SIG-M5 treated with dmso at 0.1 percent for 504 hours (cell line): ENCODE measurements around the gene ZYG11B.
"Not testable (repeated sequence)": the region's sequence is repeated elsewhere in the genome, so short reads cannot be mapped to it uniquely, and the experiment has no call there.

ENCODE experiments used
- DNase-seq: peaks from one replicate; lab custom pipeline; 2025; ENCODE audit not compliant: unreplicated experiment; lab: John Stamatoyannopoulos, UW

Gene ZYG11B

DNA sequence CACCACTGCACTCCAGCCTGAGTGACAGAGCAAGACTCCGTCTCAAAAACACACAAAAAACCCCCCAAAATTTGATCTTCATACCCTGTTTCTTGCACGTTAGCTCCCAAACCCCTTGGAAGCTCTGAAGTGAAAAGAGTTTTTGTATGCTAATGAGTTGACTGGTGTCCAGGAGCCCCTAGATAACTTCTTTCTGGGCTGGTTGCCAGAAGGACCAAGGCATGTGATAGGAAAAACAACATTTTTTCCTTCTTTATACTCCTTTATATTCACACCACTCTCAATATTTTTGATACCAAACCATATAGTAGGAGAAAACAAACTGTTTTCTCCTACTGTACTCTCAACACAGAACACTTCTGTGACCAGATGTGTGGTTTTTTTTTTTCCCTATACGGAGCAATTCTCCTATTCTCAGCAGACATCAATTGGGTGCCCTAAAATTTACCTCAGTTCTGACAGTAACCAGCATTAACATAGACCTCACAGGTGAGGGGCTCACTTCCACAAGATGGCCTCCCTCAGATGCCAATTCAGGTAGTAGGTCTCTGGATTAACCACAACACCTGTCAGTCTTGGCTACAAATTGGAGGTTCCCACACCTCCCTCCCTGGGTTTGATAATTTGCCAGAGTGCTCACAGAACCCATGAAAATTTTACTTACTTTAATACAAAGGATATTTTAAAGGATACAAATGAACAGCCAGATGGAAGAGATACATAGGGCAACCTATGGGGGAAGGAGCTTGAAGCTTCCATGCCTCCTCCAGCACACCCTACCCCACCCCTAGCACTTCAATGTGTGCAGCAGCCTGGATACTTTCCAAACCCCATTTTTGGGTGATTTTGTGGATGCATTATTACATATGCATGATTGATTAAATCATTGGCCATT is 25.6 kb downstream of the ZYG11B start:
- DNase-seq: no peak

DNA sequence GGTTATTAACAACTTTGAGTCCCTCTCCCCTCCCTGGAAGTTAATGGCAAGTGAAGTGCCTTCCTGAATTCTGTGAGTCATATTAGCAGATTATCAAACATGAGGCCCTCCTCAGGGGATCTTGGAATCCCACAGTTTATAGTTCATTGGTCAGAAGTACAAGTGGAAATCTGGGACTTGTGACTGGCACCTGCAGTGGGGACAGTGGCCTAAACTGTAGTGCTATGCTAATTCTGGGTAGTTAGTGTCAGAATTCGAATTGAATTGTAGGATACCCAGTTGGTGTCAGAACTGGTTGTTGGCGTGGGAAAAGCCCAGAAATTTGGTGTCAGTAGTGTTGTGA is 26.2 kb downstream of the ZYG11B start:
- no peak for DNase-seq

DNA sequence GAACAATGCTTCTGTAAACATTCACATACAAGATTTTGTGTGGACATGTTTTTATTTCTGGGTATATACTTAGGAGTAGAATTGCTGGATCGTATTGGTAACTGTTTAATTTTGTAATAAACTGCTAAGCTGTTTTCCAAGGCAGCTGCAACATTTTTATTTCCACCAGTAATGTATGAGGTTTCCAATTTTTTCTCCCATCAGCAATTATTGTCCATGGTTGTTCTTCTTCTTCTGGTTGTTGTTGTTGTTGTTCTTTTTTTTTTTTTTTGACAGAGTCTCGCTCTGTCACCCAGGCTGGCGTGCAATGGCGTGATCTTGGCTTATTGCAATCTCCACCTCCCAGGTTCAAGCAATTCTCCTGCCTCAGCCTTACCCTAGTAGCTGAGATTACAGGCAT is 26.9 kb downstream of the ZYG11B start:
- no peak for DNase-seq

DNA sequence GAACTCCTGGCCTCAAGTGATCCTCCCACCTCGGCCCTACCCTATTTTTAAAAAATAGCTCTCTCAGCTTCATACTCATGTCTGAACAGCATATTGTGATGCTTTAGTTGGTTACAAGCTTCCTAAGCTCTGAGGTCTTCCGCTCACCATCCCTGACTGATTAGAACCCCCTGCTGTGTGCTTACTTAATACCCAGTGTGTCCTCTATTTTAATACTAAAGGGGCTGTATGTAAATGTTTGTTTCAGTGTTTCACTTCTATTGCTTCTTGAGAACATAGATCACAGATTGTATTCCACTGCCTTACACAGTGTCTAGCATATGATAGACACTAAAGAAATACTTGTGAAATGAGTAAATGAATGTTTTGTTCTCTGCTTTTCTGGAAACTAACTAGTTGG is 29.8 kb downstream of the ZYG11B start:
- DNase-seq: no peak

DNA sequence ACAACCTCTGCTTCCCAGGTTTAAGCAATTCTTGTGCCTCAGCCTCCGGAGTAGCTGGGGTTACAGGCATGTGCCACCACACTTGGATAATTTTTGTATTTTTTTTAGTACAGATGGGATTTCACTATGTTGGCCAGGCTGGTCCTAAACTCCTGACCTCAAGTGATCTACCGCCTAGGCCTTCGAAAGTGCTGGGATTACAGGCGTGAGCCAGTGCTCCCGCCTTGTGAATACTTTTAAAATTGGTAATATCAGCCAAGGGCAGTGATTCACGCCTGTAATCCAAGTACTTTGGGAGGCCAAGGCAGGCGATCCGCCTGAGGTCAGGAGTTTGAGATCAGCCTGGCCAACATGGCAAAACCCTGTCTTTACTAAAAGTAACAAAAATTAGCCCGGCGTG is 33.7 kb downstream of the ZYG11B start:
- DNase-seq: no peak

DNA sequence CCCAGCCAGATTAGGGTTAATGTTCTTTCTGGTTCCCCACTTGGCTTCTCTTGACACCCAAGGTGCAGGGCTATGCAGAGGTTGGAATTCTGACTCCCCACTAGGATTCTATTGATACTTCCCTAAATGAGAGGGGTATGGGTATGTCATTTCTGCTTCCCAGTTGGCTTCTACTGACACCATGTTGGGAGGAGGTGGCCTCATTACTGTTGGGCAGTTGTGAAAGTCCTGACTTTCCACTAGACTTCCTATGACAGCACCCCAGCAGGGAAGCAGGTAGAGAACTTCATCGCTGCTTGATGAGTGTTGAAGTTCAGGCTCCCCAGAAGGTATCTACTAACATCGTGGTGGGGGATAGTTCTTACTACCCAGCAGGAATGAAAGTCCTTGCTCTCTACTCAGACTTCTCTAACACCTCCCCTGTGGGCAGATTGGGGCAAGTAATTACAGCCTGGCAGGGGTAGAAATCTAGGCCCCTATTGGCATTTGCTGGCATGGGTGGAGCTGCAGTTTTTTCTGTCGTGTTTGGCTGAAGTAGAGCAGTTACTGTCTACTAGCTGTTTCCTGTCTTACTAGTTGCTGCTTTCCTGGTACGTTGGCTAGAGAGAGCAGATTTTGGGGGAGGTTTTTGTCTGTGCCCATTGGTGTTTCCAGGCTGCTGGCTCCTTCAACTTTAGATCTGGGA is 41.5 kb downstream of the ZYG11B start:
- no peak for DNase-seq

DNA sequence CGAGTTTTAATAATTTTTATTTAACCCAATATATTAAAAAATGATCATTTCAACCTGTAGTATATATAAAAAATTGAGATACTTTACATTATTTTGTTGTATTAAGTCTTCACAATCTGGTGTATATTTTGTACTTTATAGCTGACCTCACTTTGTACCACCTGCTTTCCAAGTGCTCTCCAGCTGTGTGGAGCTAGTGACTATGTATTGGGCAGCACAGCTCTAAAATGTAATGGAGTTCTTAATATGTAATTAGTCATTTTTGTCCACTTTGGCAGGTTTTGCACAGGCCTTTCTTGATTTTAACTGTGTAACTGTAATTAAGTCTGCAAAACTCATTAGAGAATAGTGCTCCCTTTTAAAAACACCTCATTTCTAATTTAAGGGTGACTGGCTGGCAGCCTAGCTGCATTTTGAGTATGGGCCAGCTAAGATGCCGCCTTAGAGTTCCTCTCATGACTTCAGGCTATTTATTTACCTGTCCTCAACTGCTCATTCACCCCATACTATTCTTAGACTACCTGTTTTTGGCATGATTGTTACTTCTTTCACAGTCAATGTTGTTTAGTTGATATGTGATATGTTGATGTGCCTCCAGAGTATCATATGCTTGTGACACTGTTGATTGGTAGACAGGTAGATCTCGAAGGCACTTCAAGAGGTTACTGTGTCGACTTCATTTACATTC is 43.2 kb downstream of the ZYG11B start:
- DNase-seq: no peak

DNA sequence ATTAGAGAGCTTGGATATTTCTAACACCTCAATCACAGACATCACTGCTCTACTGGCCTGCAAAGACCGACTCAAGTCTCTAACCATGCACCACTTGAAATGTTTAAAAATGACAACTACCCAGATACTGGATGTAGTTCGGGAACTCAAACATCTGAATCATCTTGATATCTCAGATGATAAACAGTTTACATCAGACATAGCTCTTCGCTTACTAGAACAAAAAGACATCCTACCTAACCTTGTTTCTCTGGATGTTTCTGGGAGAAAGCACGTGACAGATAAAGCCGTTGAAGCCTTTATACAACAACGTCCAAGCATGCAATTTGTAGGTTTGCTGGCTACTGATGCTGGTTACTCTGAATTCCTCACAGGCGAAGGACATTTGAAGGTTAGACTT is 45.1 kb downstream of the ZYG11B start:
- no peak for DNase-seq

DNA sequence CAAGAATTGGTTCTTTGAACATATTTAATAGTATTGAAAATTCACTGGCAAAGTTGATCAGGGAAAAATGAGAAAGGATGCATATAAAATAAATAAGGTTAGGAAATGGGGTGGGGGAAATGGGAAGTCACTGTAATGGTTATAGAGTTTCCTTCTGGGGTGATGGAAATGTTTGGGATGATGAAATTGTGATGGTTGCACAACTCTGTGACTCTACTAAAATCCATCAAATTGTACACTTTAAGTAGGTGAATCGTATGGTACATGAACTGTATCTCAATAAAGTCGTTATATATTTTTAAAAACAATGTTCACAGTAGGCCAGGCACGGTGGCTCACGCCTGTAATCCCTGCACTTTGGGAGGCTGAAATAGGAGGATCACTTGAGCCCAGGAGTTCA is 59.9 kb downstream of the ZYG11B start:
- no peak for DNase-seq

DNA sequence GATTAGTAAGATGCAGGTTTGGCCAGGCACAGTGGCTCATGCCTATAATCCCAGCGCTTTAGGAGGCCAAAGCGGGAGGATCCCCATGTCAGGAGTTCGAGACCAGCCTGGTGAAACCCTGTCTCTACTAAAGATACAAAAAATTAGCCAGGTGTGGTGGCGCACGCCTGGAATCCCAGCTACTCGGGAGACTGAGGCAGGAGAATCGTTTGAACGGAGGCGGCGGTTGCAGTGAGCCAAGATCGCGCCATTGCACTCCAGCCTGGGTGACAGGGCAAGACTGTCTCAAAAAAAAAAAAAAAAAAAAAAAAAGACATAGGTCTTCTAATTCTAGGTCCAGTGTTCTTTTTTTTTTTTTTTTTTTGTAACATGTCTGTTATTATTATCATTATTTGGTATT is 64.2 kb downstream of the ZYG11B start:
- not testable (repeated sequence) for DNase-seq

DNA sequence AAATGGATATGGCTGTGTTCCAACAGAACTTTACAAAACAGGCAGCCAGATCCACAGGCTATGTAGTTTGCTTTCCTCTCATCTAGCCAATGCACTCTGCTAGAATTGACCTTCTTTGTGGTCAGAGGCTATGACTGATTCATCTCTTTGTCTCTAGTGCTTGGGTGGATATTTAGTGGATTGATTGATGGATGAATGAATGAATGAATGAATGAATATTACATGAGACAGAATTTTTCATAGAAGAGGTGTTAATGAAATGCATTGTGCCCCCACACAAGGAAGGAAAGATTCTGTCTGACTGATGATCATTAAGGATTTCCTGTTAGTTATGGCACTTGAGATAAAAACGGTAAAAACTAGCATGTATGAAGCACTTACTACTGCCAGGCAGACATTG is 65.8 kb downstream of the ZYG11B start:
- DNase-seq: no peak

DNA sequence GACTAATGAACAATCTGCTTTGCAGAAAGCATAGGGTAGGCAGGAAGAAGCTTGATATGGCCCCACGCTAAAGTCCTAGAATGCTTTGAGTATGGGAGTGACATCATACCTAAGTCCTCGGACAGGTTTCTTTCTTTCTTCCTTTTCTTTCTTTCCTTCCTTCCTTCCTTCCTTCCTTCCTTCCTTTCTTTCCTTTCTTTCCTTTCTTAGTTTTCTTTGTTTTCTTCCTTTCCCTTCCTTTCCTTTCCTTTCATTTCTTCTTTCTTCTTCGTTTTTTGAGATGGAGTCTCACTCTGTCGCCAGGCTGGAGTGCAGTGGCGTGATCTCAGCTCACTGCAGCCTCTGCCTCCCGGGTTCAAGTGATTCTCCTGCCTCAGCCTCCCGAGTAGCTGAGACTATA is 67.5 kb downstream of the ZYG11B start:
- not testable (repeated sequence) for DNase-seq

DNA sequence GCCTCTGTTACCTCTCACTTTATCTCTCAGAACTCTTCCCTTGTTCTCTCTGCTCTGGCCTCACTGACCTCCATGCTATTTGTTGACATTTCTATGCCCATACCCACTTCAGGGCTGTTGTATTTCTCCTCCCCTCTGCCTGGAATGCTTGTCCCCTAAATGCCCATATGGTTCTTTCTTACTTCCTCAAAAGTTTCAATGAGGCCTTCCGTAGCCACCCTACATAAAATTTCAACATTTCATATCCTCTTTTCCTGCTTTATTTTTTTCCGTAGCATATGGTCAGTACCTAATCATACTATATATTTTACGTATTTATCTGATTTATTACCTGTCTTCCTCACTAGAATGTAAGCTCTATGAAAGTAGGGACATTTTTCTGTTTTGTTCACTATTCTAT is 69.2 kb downstream of the ZYG11B start:
- DNase-seq: no peak

DNA sequence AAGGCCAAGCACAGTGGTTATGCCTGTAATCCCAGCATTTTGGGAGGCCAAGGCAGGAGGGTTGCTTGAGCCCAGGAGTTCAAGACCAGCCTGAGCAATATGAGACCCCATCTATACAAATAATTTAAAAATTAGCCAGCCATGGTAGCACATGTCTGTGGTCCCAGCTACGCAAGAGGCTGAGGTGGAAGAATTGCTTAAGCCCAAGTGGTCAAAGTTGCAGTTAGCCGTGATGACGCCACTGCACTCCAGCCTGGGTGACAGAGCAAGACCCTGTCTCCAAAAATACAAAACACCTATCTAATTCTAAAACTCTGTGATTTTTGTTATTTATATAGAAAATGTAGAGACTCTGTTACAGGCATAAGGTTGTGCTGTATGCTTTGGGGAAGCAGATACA is 72.1 kb downstream of the ZYG11B start:
- no peak for DNase-seq

DNA sequence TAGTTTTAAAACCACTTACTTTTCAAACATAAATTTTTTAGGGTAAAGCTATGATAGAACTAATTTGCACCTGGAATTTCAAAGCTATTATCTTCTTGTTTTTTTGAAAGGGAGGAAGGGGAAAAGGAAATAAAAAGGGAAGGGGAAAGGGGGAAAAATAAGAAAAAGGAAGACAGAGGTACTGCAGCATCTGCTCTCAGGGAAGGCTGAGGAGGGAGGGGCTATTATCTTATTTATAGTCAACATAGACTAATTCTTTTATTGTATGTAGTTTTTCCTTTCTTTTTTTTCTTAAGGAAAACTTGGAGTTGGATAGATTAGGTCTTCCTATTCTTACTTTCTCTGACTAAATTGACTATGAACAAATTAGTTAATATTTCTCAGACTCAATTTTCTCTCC is 74.8 kb downstream of the ZYG11B start:
- DNase-seq: no peak

DNA sequence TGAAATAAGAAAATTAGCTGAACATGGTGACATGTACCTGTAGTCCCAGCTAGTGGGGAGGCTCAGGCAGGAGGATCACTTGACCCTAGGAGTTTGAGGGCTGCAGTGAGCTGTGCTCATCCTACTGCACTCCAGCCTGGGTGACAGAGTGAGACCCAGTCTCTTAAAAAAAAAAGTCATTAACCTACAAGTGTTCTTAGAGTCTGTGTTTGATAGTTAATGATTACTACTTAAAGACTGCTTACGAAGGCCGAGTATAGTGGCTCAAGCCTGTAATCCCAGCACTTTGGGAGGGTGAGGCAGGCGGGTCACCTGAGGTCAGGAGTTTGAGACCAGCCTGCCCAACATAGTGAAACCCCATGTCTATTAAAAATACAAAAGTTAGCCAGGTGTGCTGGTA is 77.8 kb downstream of the ZYG11B start:
- not testable (repeated sequence) for DNase-seq

DNA sequence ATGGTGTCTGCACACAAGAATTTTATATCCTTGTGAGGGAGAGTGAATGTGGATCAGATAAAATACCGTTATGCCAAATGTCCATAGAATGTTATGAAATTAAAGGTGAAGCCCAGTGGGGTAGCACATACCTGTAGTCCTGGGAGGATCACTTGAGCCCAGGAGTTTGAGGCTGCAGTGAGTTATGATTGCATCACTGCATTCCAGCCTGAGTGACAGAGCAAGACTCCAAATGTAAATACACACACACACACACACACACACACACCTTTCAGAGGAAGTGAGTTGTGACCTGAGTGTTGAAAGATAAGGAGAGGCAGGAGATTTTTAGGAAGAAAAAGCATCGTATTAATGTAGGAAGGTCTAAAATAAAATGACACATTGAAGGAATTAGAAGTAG is 88.2 kb downstream of the ZYG11B start:
- no peak for DNase-seq

DNA sequence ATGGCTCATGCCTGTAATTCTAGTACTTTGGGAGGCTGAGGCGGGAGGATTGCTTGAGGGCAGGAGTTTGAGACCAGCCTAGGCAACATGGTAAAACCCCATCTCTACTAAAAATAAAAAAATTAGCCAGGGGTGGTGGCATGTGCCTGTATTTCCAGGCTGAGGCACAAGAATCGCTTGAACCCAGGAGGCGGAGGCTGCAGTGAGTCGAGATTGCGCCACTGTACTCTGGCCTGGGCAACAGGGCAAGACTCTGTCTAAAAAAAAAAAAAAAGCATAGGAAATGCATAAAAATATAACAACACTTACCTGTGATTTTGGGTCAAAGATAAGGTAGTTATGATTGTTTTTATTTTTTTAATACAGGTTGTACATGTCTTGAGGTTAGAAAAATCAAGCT is 94.6 kb downstream of the ZYG11B start:
- DNase-seq: not testable (repeated sequence)

DNA sequence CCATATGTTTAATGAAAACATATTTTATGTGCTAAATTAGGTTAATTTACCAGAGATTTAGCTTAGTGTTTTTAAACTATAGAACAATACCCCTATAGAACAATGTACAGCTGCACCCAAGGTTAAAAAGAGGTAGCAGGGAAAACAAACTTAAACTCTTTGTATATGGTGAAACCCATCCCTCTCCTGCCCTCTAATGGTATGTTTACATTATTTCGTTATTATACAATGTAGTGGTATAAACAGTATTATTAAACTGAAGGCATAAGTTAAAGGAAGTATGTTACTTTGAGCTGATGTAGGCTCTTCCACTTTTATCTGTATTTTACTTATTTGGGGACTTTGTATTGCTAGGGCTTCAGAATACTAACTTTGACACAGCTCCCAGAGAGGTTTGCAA is 99.6 kb downstream of the ZYG11B start:
- peak; percentile 26 for DNase-seq

DNA sequence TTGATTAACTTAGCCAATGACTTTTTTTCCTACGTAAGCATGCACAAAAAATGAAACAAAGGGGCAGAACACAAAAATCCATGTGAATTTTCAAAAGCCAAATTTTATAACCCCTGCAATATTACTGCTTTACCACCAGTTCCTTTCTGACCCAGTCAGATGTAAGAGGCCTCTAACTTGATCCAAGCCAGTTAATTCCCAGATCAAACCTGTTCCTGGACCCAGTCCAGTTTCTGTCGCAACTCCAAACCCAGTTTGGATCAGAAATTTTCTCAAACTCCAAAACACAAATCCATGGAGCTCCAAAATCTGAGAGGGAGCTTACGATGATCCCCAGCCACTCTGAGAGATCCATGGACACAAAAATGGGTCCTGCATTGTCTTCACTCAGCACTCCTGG is 108.5 kb downstream of the ZYG11B start:
- DNase-seq: no peak

DNA sequence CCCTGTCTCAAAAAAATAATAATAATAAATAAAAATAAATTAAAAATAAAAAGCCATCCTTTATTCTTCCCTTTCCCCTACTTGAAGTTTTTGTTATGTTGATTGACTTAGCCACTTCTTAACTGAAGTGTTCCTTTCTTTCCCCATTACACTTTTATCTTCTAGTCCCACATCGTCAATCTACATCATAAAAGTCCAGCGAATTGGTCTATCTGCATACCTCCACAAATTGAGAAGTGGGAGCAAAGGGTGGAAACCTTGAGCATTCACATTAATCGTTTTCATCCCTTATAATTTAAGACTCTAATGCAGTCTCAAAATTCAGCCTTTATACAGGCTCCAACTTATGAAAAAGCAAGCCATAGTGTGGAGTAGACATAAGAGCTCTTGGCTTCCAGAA is 109.8 kb downstream of the ZYG11B start:
- no peak for DNase-seq

DNA sequence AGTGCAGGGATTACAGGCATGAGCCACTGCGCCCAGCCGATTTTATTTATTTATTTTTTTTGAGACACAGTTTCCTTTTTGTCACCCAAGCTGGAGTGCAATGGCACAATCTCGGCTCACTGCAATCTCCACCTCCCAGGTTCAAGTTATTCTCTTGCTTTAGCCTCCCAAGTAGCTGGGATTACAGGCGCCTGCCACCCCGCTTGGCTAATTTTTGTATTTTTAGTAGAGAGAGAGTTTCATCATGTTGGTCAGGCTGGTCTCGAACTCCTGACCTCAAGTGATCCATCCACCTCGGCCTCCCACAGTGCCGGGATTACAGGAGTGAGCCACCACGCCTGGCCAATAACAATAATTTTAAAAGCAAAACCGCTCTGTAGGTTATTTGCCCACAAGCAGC is 112.9 kb downstream of the ZYG11B start:
- DNase-seq: not testable (repeated sequence)
